GM21360 (cell line): Measurements from ENCODE around the gene ETS2.

ENCODE experiments used
- ATAC-seq: cut with Tn5 transposase; IDR thresholded peaks from one replicate; pipeline ENCODE4 v1.9.1; 2021; ENCODE audit warnings: mild to moderate bottlenecking, moderate library complexity; ENCODE audit not compliant: unreplicated experiment

The ETS2 gene

DNA sequence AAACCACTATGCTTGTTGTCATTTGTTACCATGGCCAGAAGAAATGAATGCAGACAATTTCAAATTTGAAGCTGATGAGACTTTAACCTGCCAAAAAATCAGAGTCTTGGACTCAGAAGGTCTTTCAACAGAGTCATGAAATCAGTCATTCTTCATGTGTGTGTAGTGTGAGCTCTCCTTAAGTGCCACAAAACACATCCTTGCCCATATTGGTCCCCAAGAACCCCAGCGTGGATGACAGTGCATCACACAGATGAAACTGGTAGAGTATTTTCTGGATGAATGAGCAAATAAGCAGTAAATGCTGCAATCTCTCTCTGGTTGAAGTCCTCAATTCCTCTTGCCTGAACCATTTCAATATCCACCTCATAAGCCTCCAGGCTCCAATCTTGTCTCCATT is 28.7 kb upstream of the ETS2 start:
- ATAC-seq = no peak

- no peak for ATAC-seq
Measured at GRCh38 chr21:38777531-38777930, 28.2 kb upstream of the ETS2 start.

- no peak for ATAC-seq
Measured at GRCh38 chr21:38780879-38781278, 24.9 kb upstream of the ETS2 start.

GRCh38 chr21:38784458-38785266 is 21.1 kb upstream of the ETS2 start:
- ATAC-seq = no peak

DNA sequence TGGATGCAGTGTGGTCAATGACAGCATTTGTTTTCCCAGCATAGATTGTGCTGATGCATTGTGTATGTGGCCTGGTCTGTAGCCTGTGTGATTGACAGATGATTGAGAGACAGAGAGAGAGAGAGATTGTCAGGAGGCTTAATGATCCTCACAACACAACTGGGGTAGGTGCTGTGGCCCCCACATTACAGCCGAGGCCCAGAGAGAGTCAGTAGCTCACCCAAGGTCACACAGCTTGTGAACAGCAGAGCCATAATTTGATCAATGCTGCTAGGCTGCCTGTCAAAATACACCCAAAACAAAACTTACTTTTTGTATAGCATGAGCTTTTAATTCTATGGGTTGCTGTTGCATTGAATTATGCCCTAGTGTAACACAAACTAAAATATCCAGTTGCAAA is 20.2 kb upstream of the ETS2 start:
- ATAC-seq = no peak

DNA sequence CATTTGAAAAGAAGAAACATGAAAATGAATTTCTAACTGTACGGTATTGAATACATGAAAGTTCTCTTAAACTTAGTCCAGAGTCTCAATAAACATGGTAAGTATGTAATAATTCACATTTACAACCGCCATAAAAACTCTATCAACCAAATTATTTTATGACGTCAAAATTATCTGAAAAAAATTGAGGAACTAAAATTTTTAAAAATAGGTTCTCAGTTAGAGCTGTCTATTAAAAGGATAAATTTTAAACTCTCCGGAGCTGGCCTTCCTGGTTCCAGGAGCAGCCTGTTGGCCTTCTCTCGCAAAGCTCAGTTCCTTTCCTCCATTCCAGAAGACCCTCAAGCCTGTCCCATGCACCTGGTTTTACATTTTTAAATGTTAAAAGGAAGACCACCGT is 18.7 kb upstream of the ETS2 start:
- no peak for ATAC-seq

GRCh38 chr21:38787461-38788274 is 18.1 kb upstream of the ETS2 start:
- ATAC-seq = no peak

- ATAC-seq = no peak
Measured at GRCh38 chr21:38788275-38788905, 17.3 kb upstream of the ETS2 start.

DNA sequence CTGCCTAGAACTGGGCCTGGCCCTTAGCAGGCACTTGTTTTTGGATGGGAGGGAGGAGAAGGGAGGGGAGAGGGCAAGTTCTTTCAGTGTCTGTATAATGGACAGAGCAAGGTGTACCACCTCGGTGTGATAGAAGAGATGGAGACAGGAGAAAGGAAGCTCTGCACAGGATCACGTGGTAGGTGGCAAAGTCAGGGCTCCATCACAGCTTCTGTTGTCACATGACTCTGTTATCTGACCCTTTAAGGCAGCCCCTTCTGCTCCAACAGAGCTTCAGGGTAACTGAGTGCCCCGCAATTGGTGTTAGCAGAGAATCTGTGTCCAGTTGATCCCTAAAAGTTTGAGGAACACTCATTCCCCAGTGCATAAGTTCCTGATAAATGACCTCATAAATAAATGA is 16.5 kb upstream of the ETS2 start:
- ATAC-seq = no peak

DNA sequence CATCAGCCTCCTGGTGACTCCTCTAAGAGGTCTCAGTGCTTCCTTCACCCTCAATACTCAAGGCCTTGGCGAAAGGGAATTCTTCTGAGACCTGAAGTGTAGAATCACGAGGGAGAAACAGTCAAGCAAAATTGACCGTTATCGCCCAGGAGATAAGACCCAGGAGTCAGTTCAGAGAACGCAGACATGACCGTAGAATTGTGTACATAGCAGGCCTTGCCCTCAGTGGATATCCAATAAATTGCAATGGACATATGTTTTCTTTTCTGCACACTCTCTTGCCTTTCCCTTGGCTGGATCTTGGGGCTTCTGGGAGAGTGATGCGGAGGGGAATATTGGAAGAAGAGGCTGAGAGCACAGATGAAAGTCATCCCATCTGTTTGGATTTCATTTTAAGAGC is 15.7 kb upstream of the ETS2 start:
- ATAC-seq = no peak

DNA sequence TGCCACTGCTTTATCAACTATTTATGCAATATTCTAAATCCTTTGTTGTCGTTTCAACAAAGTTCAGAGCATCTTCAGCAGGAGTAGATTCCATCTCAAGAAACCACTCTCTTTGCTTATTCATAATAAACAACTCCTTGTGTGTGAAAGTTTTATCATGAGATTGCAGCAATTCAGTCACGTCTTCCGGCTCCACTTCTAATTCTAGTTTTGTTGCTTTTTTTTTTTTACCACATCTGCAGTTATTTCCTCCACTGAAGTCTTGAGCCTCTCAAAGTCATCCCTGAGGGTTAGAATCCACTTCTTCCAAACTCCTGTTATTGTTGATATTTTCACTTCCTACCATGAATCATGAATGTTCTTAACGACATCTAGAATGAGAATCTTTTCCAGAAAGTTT is 14.8 kb upstream of the ETS2 start:
- no peak for ATAC-seq

DNA sequence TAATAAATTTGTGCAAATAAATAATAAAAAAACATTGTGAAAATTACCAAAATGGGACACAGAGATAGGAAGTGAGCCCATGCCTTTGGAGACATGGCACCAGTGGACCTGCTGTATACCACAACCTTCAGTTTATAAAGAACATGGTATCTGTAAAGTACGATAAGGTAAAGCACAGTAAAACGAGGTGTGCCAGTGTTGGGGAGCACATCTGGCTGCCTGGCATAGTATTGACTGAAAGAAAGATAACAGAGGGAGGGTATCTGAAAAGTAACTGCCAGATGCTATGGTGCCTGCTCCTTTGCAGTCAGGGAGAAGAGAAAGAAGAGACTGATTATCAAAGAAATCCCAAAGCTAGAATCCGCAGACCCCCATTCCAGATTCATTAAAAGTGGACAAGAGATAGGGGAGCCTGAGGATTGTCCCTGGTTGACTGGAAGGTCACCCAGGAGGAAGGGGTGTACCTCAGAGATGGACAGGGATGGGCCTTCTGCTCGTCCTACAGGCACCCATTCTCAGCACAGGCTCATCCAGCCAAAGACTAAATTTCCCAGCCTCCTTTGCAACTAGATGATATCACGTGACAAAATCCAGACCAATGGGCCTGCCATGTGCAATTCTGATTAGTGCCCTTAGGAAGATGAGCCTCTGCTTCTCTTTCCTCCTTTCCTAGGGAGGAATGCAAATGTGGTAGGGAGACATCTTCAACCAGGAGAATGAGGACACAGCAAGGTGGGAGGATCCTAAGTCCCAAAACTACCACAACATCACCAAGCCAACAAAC is 12.9 kb upstream of the ETS2 start:
- no peak for ATAC-seq

DNA sequence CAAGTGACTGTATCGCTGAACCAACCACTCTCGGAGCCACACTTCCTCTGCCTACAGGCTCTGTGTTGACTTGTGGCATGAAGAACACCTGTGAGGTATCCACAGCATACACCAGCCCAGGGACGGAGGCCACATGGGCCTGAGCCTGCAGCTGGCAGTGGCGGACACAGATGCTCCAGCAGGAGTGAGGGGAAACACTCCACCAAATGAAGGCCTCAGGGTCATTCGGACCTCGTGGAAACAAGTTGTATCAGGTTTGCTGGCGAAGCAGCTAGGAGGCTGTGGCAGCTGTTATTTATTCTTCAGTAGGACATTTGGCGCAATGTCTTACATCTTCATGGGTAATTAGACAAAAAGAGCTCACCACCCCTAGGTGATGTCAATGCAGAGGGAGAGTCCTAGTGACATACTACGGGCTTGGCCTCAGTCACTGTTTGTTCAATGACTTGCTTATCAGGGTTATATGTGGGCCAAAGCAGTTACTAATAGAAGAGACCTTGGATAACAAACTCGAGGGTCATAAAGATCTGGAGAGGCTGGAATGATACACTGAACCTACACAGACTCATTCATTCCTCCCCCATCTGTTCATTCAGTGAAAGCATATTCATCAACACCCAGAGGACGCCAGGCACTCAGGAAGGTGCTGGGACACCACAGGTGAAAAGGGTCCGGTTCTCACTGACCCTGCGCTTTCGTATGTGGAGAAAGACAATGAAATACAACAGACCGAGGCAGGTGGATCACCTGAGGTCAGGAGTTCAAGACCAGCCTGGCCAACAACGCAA is 11.6 kb upstream of the ETS2 start:
- no peak for ATAC-seq

DNA sequence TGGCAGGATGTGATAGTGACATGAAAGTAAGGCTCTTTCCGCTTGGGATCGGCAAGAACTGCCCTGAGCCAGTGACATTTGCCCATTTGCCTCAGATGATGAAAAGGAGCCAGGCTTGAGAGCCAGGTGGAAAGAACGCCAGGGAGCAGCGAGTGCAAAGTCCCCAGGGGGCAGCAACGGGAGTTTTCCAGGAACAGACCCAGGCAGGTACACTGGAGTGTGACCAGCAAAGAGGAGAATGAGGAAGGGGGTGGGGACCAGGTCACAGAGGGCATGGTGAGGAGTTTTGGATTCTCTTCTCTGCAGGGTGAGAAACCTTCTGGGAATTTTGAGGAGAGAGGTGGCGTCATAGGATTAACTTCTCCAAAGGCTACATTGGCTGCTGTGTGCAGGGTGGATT is 10.8 kb upstream of the ETS2 start:
- ATAC-seq = no peak

DNA sequence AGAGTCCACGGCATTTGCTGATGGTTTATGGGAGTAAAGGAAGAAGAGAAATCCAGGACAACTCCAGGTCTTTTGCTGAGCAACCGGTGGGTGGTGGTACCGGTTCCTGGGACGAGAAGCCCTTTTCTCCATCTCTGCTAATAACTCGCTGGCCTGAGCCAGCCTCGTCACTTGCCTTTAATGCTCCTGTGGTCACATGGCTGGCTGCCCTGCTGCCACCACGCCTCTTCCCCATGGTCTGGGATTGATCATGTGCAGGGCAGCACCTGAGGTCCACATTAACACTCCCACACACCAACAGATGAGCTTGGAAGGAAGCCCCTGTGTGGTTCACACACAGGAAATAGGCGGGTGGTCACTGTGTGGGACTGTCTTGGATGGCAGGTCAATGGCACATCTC is 10.3 kb upstream of the ETS2 start:
- ATAC-seq = no peak

DNA sequence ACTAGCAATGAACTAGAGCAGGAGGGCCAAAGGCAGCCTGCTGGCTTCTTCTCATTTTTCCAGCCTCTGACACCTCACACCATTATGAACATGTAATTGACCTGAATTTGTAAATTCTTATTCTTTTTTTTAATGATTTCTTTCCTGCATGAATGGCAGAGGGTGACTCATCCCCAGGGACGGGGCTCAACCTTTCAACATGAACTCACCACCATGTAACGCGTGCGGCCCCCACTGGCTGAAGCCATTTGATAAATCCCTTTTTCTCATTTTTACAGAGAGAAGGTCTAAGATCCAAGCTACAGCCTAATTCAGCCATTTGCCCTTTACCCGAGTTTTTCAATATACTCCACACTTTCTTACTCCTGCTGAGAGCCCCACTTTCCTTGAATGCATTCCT is 9.3 kb upstream of the ETS2 start:
- ATAC-seq = no peak

DNA sequence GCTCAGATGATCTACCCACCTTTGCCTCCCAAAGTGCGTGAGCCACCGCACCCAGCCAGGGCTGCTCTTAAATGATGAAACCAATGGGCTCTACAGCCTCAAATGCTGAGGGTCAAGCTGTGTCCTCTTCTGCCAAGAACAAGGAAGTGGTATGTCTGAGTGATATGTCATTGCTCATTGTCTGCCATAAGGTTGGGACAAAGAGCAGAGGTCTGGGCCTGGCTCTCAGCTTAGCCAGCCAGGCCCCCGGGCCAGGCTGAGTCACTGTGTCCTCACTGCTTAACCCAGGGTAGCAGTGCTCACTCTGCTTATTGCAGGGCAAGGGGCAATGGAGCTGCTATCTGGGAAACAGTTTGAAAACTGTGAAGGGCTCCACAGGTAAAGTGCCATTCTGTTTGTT is 8.3 kb upstream of the ETS2 start:
- no peak for ATAC-seq

DNA sequence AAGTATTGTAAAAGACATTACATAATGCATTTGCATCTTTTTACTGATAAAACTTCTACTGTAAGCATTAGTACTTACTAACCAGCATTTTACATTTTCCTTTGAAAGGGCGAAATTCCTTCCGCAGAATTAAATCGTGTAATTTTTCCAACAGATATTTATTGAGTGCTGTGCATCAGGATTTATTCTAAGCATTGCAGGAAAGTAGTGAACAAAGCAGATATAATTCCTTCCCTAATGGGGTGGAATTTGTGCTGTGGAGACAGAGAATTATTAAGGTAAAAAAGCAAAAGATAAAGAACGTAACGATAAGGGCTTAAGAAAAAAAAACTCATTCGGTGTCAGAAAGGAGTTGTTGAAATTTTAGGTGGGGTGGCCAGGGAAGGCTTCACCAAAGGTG is 7.6 kb upstream of the ETS2 start:
- ATAC-seq = no peak

GRCh38 chr21:38798481-38798882 is 7.2 kb upstream of the ETS2 start:
- ATAC-seq = no peak

GRCh38 chr21:38800046-38800758 is 5.5 kb upstream of the ETS2 start:
- no peak for ATAC-seq
